NB4 (cell line): ENCODE measurements around the gene KAZN.

Source experiments
- CTCF ChIP-seq: IDR thresholded peaks from one replicate; pipeline ENCODE4 v1.5.1; 2012; ENCODE audit warnings: low read depth, low read length
- MAX ChIP-seq: IDR thresholded peaks from 2 replicates; pipeline ENCODE4 v1.6.1; 2011; ENCODE audit warnings: low read depth, low read length
- MYC ChIP-seq: IDR thresholded peaks from 2 replicates; pipeline ENCODE4 v1.6.1; 2011; ENCODE audit warnings: low read depth, low read length
- POLR2A ChIP-seq: IDR thresholded peaks from 2 replicates; pipeline ENCODE4 v1.6.1; 2011; ENCODE audit warnings: mild to moderate bottlenecking; ENCODE audit not compliant: insufficient read length; ENCODE audit errors: extremely low read depth

GRCh38 chr1:14599183-14599791 lies 802 bp downstream of the KAZN start:
- TF ChIP-seq CTCF: no peak
- no peak for TF ChIP-seq POLR2A
- TF ChIP-seq MAX: no peak
- TF ChIP-seq MYC: no peak
